Measurements from ENCODE around the gene CORO1C.

CORO1C gene

GRCh38 chr12:108693751-108694150 lies 37.6 kb downstream of the CORO1C start:
- DNase-seq = no peak

GRCh38 chr12:108693186-108693730 lies 38.1 kb downstream of the CORO1C start:
- no peak for DNase-seq

- peak; percentile 47 for DNase-seq
Observed at GRCh38 chr12:108691998-108692808, 39.1 kb downstream of the CORO1C start.

GRCh38 chr12:108691175-108691997 lies 39.9 kb downstream of the CORO1C start:
- DNase-seq = peak; percentile 95

- DNase-seq = no peak
Observed at GRCh38 chr12:108690542-108691174, 40.7 kb downstream of the CORO1C start.

- no peak for DNase-seq
Observed at GRCh38 chr12:108690191-108690518, 41.2 kb downstream of the CORO1C start.

- no peak for DNase-seq
Observed at GRCh38 chr12:108689314-108690190, 41.8 kb downstream of the CORO1C start.

GRCh38 chr12:108686780-108687179 lies 44.5 kb downstream of the CORO1C start:
- no peak for DNase-seq

- DNase-seq = no peak
Observed at GRCh38 chr12:108685469-108686260, 45.7 kb downstream of the CORO1C start.

GRCh38 chr12:108683906-108684556 lies 47.3 kb downstream of the CORO1C start:
- no peak for DNase-seq

GRCh38 chr12:108681317-108681716 lies 50.0 kb downstream of the CORO1C start:
- DNase-seq = no peak

GRCh38 chr12:108679106-108679681 lies 52.1 kb downstream of the CORO1C start:
- no peak for DNase-seq

- DNase-seq = no peak
Observed at GRCh38 chr12:108678104-108678730, 53.1 kb downstream of the CORO1C start.

GRCh38 chr12:108677381-108677780 lies 53.9 kb downstream of the CORO1C start:
- DNase-seq = no peak

- DNase-seq = no peak
Observed at GRCh38 chr12:108676707-108677106, 54.6 kb downstream of the CORO1C start.

- no peak for DNase-seq
Observed at GRCh38 chr12:108675792-108676191, 55.5 kb downstream of the CORO1C start.

- DNase-seq = no peak
Observed at GRCh38 chr12:108672054-108672453, 59.3 kb downstream of the CORO1C start.

- DNase-seq = no peak
Observed at GRCh38 chr12:108671110-108671509, 60.2 kb downstream of the CORO1C start.

- no peak for DNase-seq
Observed at GRCh38 chr12:108670066-108670631, 61.2 kb downstream of the CORO1C start.

GRCh38 chr12:108668542-108668941 lies 62.8 kb downstream of the CORO1C start:
- no peak for DNase-seq

Data from NCI-H2227 treated with DMSO at 0.1 percent for 48 hours (cell line).